ENCODE results near the gene KIF4B.
A peak's percentile ranks its signal among the peaks of the same experiment; 100 is the strongest.
"Not testable (repeated sequence)": the region's sequence is repeated elsewhere in the genome, so short reads cannot be mapped to it uniquely, and the experiment has no call there.

The KIF4B gene

DNA sequence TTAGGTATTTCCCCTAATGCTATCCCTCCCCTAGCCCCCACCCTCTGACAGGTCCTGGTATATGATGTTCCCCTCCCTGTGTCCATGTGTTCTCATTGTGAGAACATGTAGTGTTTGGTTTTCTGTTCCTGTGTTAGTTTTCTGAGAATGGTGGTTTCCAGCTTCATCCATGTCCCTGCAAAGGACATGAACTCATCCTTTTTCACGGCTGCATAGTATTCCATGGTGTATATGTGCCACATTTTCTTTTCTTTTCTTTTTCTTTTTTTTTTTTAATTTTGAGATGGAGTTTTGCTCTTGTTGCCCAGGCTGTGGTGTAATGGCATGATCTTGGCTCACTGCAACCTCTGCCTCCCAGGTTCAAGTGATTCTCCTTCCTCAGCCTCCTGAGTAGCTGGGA lies 7.3 kb upstream of the KIF4B start:
- not testable (repeated sequence) for DNase-seq

- DNase-seq: no peak
These were observed 4.9 kb upstream of the KIF4B start for GRCh38 chr5:155008669-155009068.

GRCh38 chr5:155010881-155011280 lies 2.7 kb upstream of the KIF4B start:
- DNase-seq: no peak

DNA sequence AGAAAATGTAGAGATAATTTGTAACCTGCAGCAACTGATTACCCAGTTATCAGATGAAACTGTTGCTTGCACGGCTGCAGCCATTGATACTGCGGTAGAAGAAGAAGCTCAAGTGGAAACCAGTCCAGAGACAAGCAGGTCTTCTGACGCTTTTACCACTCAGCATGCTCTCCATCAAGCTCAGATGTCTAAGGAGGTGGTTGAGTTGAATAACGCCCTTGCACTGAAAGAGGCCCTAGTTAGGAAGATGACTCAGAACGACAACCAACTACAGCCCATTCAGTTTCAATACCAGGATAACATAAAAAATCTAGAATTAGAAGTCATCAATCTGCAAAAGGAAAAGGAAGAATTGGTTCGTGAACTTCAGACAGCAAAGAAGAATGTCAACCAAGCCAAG lies 1.7 kb downstream of the KIF4B start:
- no peak for DNase-seq

DNA sequence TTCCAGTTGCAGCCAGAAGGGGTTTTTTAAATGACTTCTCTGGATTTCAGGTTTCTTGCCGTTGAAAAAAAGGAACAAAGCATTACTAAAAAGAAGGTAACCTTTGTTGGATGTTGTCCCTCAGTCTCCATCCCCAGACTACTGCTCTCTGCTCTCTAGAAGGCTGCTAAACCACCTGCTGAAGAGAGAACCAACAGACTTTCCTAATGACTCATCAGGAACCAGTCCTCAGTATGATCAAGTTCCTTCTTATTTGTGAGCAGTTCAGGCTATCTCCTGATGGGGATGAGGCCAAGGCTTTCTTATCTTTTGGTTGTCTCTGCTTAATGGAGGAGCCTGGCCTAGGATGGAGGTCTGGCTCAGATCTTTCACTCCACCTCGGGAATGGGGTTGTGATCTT lies 4.1 kb downstream of the KIF4B start:
- DNase-seq: no peak

GRCh38 chr5:155019601-155020226 lies 6.2 kb downstream of the KIF4B start:
- DNase-seq: no peak

GRCh38 chr5:155021842-155022241 lies 8.3 kb downstream of the KIF4B start:
- no peak for DNase-seq

GRCh38 chr5:155023320-155023719 lies 9.8 kb downstream of the KIF4B start:
- DNase-seq: no peak

DNA sequence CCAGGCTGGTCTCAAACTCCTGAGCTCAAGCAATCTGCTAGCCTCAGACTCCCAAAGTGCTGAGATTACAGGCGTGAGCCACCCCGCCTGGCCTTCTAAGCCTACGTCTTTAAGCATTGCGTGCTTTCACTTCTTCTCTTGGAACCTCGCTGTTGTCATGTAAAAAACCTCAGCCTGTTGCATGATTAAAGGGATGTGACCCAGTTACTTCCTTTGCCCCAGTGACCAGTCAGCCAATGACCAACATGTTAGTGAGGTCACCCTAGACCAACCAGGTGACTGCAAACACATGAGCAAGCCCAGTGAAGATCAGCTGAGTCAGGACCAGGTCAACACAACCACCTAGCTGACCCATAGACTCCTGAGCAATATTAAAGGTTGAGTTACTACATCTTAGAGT lies 10.5 kb downstream of the KIF4B start:
- no peak for DNase-seq

DNA sequence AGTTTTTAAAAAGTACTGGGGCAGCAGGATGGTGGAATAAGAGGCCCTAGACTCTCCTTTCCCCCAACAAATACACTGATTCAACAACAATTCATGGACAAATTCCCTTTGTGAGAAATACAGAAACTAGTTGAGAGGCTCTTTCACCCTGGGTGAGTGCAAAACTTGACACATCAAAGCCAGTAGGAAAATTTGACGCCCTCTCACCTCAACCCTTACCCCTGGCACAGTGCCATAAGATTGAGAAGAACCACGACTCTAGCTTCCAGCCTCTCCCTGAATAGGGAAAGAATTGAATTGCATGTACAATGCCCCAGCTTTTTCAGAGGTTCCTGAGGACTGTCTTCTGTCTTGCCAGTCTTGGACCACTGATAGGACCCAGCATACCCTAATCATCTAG lies 12.3 kb downstream of the KIF4B start:
- DNase-seq: no peak

GRCh38 chr5:155027993-155028629 lies 14.6 kb downstream of the KIF4B start:
- DNase-seq: peak; percentile 23

- DNase-seq: no peak
These were observed 15.7 kb downstream of the KIF4B start for GRCh38 chr5:155029240-155029639.

DNA sequence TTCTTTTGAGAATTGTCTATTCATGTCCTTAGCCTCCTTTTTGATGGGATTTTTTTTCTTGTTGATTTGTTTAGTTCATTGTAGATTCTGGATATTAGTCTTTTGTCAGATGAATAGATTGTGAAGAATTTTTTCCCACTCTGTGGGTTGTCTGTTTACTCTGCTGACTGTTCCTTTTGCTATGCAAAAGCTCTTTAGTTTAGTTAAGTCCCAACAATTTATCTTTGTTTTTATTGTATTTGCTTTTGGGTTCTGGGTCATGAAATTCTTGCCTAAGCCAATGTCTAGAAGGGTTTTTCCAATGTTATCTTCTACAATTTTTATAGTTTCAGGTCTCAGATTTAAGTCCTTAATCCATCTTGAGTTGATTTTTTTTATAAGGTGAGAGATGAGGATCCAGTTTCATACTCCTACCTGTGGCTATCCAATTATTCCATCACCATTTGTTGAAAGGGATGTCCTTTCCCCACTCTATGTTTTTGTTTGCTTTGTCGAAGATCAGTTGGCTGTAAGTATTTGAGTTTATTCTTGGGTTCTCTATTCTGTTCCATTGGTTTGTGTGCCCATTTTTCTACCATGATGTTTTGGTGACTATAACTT lies 20.7 kb downstream of the KIF4B start:
- not testable (repeated sequence) for DNase-seq

DNA sequence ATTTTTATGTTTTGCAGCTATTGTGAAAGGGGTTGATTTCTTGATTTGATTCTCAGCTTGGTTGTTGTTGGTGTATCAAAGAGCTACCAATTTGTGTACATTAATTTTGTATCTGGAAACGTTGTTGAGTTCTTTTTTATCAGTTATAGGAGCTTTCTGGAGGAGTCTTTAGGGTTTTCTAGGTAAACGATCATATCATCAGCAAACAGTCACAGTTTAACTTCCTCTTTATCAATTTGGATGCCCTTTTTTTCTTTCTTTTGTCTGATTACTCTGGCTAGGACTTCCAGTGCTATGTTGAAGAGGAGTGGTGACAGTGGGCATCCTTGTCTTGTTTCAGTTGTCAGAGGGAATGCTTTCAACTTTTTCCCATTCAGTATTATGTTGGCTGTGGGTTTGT lies 21.5 kb downstream of the KIF4B start:
- not testable (repeated sequence) for DNase-seq

GRCh38 chr5:155040984-155041653 lies 27.6 kb downstream of the KIF4B start:
- DNase-seq: no peak

- no peak for DNase-seq
These were observed 31.0 kb downstream of the KIF4B start for GRCh38 chr5:155044591-155044990.

DNA sequence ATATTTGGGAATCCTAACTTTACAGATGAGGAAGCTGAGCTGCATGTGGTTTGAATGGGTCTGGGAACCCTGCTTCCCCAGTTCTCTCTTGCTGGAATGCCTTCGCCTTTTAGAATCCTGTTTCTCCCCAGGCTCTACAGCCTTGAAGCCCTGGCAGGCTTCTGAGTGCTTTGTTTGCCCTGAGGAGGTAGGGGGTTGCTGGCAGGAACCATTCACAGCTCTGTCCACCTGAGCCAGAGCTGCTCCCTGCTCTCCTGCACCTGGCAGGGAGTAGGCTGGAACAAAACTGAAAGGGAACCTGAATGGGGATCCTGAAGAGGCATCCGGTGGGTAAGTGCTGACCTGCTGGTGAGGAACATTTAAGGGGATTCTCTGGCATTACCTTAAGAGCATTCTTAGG lies 33.0 kb downstream of the KIF4B start:
- no peak for DNase-seq

- DNase-seq: no peak
These were observed 34.3 kb downstream of the KIF4B start for GRCh38 chr5:155047818-155048217.

- DNase-seq: no peak
These were observed 36.2 kb downstream of the KIF4B start for GRCh38 chr5:155049569-155050383.

GRCh38 chr5:155050384-155051019 lies 36.9 kb downstream of the KIF4B start:
- DNase-seq: no peak

GRCh38 chr5:155052532-155052931 lies 39.0 kb downstream of the KIF4B start:
- DNase-seq: no peak

DNA sequence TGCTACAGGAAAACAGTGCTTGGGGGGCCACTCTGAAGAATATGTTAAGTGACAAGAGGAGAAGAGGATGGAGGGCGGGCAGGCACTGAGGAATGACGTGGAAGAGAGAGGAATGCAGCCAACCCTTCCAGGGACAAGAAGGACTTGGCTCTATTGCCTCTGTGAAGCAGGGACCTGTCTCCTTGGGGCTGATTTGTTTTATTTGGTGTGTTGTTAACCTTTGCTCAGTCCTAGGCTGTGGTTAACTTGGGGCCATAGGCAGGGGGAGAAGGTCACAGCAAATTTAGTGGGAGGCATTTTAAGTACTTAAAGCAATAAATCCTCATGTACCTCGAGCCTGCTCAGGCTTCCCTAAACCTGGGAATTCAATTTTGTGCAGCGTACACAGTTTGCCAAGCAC lies 39.9 kb downstream of the KIF4B start:
- no peak for DNase-seq
